B cell (primary cell): ENCODE results near the gene HOXD12. TPM values are rescaled to one million over a fixed set of nuclear protein-coding genes. Genes with fewer than 3 reads are reported as not detected.

ENCODE experiments used
- ATAC-seq: fragments of 200-7000 bp; cut with Tn5 transposase; one replicate; pipeline ENCODE4 v1.10.0; 2021; ENCODE audit warnings: low read depth, mild to moderate bottlenecking, moderate number of reproducible peaks, moderate library complexity
- CTCF ChIA-PET: fragments of 350-600 bp; sonication (Branson Sonifier 250); formaldehyde crosslinking; loops from one replicate; lab custom pipeline; 2021; ENCODE audit warnings: antibody characterized with exemption, inconsistent platforms; lab: Charles Lee
- POLR2A ChIA-PET: fragments of 350-600 bp; sonication (Branson Sonifier 250); formaldehyde crosslinking; loops from one replicate; lab custom pipeline; 2021; ENCODE audit warnings: antibody characterized with exemption; lab: Charles Lee
- DNase-seq: peaks from one replicate; pipeline ENCODE4 v3.0.0; 2013
- H2AFZ ChIP-seq: 2 replicates; pipeline ENCODE4 v1.6.1; 2012; ENCODE audit warnings: mild to moderate bottlenecking, low read depth, low read length; ENCODE audit not compliant: insufficient read depth, poor library complexity, severe bottlenecking
- H3K27ac ChIP-seq, 2 donors: 1 replicate in 1 of 2; 2 replicates in 1 of 2; pipeline ENCODE4 v1.5.1; 2012 to 2013; ENCODE audit warnings: low read length in 2 of 2, mild to moderate bottlenecking in 2 of 2, moderate library complexity in 1 of 2
- H3K27me3 ChIP-seq, 4 experiments: fragments of 200-600 bp in 1 of 4; sonication (generic) in 1 of 4; replicated peaks in 1 of 4; 1 replicate in 2 of 4; 2 replicates in 2 of 4; pipeline versions ENCODE4 v1.6.1 to v1.7.0; 2013 to 2016; ENCODE audit warnings: low read length in 3 of 4, mild to moderate bottlenecking in 2 of 4, mixed read lengths in 1 of 4, moderate library complexity in 1 of 4; ENCODE audit not compliant: insufficient read depth in 4 of 4, control insufficient read depth in 3 of 4; ENCODE audit errors: control extremely low read depth in 1 of 4
- H3K36me3 ChIP-seq, 2 experiments: replicated peaks in 1 of 2; 1 replicate in 1 of 2; 2 replicates in 1 of 2; pipeline versions ENCODE4 v1.6.1 to v1.7.1; 2013; ENCODE audit warnings: low read length in 1 of 2; ENCODE audit not compliant: insufficient read depth in 2 of 2, control insufficient read depth in 1 of 2; ENCODE audit errors: control extremely low read depth in 1 of 2, extremely low read depth in 1 of 2
- H3K4me1 ChIP-seq, 2 donors: fragments of 200-600 bp in 1 of 2; sonication (generic) in 1 of 2; 1 replicate in 1 of 2; 2 replicates in 1 of 2; pipeline versions ENCODE4 v1.5.1 to v1.6.1; 2013 to 2017; ENCODE audit warnings: low read length in 2 of 2; ENCODE audit not compliant: control insufficient read depth in 2 of 2, insufficient read depth in 2 of 2
- H3K4me2 ChIP-seq: replicated peaks from 2 replicates; pipeline ENCODE3; 2012; ENCODE audit warnings: mild to moderate bottlenecking, low read depth, low read length; ENCODE audit not compliant: poor library complexity, severe bottlenecking
- H3K4me3 ChIP-seq, 5 experiments: fragments of 200-600 bp in 1 of 5; sonication (generic) in 1 of 5; 1 replicate in 3 of 5; 2 replicates in 2 of 5; pipeline versions ENCODE4 v1.5.1 to v1.7.0; 2011 to 2016; ENCODE audit warnings: low read length in 4 of 5, mild to moderate bottlenecking in 4 of 5, low read depth in 2 of 5, control low read depth in 1 of 5, moderate library complexity in 1 of 5; ENCODE audit not compliant: insufficient read depth in 1 of 5; ENCODE audit errors: control extremely low read depth in 1 of 5, extremely low read depth in 1 of 5
- H3K79me2 ChIP-seq: fragments of 200-600 bp; sonication (generic); one replicate; pipeline ENCODE4 v1.6.0; 2016; ENCODE audit warnings: low read length; ENCODE audit not compliant: control insufficient read depth, insufficient read depth
- H3K9ac ChIP-seq: fragments of 200-600 bp; sonication (generic); 2 replicates; pipeline ENCODE4 v1.6.1; 2017; ENCODE audit warnings: mild to moderate bottlenecking, low read length, moderate library complexity
- H3K9me3 ChIP-seq, 3 donors: one replicate each; pipeline versions ENCODE4 v1.6.1 to v1.7.1; 2013; ENCODE audit warnings: low read length in 2 of 3; ENCODE audit not compliant: control insufficient read depth in 2 of 3, insufficient read depth in 1 of 3; ENCODE audit errors: control extremely low read depth in 1 of 3
- H4K20me1 ChIP-seq: 2 replicates; pipeline ENCODE4 v1.6.0; 2012; ENCODE audit warnings: mild to moderate bottlenecking, low read length; ENCODE audit not compliant: insufficient read depth, control insufficient read depth, poor library complexity, severe bottlenecking
- H3K27ac Mint-ChIP-seq: one replicate; pipeline ENCODE4 v1.8.0; 2021; ENCODE audit warnings: mixed read lengths
- H3K27me3 Mint-ChIP-seq: one replicate; pipeline ENCODE4 v1.8.0; 2021; ENCODE audit warnings: mixed read lengths
- H3K4me1 Mint-ChIP-seq: one replicate; pipeline ENCODE4 v1.8.0; 2021; ENCODE audit warnings: mixed read lengths
- H3K4me3 Mint-ChIP-seq: one replicate; pipeline ENCODE4 v1.8.0; 2021; ENCODE audit warnings: mixed read lengths
- H3K9me3 Mint-ChIP-seq: one replicate; pipeline ENCODE4 v1.8.0; 2022; ENCODE audit warnings: mixed read lengths; ENCODE audit not compliant: insufficient read depth
- EZH2 ChIP-seq: IDR thresholded peaks from 2 replicates; pipeline ENCODE4 v1.6.1; 2012; ENCODE audit warnings: borderline replicate concordance, low read depth, mild to moderate bottlenecking, moderate library complexity, low read length; ENCODE audit not compliant: insufficient read depth, poor library complexity, severe bottlenecking
- WGBS: methylation state at CpG from one replicate; pipeline ENCODE4 v1.1.5; 2013; ENCODE audit warnings: missing lambda C conversion rate; ENCODE audit not compliant: insufficient coverage; 5-methylcytosine and 5-hydroxymethylcytosine counted together
- intact Hi-C: fragments of 100-400 bp; cut with micrococcal nuclease; formaldehyde crosslinking; loops from one replicate; pipeline ENCODE4 v1.10.0; 2022
- polyA plus RNA-seq: library from polyadenylated mRNA; depleted of rRNA; stranded (reverse); fragments of >200 nt; gene quantifications from 2 replicates; pipeline ENCODE4 v1.2.3, GENCODE V29; 2012
- total RNA-seq, 2 donors: library from RNA; stranded (reverse); fragments of 120-200 nt in 1 of 2; gene quantifications; 1 replicate in 1 of 2; 2 replicates in 1 of 2; pipeline versions ENCODE4 v1.2.3 to v1.2.4, GENCODE V29; 2013 to 2022
- TF ChIP-seq, protein P1 (sequence below): fragments of 200-600 bp; IDR thresholded peaks from one replicate; pipeline ENCODE4 v1.8.0; 2022; ENCODE audit warnings: antibody characterized with exemption, mild to moderate bottlenecking

HOXD12 gene
- total and polyA plus RNA-seq, 2 donors (not counting 1 experiment from before 2014, with no cell fraction given), result not detected

DNA sequence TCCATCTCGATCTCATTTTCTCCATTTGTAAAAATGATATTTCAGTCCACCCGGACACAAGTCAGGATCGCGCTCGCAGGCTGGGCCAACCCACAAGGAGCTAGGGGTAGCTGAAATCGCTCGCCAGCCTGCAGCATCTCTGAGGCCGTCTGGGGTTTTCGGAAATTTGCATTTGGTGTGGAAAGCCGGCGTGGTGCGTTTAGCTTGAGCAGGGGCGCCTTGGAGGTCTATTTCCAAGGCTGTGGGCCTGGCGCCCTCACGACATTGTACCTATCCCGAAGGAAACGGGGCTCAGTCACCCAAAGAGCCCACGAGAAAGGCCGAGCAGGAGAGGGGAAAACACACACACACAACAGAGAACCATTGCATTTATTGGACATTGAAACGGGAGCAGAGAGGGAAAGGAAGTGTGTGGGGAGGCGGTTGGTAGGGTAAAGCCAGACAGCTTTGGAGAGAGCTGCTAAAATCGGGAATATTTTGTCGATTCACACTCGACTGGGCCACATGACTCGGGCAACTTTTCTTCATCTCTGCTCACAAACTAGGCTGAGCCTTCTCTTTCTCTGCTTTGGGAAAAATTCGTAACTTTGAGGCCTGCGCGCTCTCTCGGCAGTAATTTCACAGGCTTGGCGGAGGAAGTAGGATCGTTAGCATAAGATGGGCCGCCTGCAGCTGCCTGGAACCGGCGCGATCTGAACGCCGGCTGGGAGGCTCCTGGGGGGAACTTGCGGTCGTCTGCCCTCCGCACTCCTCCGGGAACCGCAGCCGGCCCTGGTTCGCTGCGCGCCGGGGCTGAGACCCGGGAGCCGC is 28.8 kb downstream of the HOXD12 start:
- DNase-seq (no peak), ATAC-seq (no peak)
- no peaks in the 10 kb centered on the region for H3K36me3 ChIP-seq
- H2AFZ ChIP-seq, result no peak overlapping the region
- TF ChIP-seq, protein P1, sequence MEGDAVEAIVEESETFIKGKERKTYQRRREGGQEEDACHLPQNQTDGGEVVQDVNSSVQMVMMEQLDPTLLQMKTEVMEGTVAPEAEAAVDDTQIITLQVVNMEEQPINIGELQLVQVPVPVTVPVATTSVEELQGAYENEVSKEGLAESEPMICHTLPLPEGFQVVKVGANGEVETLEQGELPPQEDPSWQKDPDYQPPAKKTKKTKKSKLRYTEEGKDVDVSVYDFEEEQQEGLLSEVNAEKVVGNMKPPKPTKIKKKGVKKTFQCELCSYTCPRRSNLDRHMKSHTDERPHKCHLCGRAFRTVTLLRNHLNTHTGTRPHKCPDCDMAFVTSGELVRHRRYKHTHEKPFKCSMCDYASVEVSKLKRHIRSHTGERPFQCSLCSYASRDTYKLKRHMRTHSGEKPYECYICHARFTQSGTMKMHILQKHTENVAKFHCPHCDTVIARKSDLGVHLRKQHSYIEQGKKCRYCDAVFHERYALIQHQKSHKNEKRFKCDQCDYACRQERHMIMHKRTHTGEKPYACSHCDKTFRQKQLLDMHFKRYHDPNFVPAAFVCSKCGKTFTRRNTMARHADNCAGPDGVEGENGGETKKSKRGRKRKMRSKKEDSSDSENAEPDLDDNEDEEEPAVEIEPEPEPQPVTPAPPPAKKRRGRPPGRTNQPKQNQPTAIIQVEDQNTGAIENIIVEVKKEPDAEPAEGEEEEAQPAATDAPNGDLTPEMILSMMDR, result no peak
- TF ChIP-seq EZH2, result peak; percentile 55
- no peak overlapping the region for H3K4me3 ChIP-seq
- peaks cover 28% of the 10 kb centered on the region for H3K4me1 Mint-ChIP-seq
- no peak overlapping the region for H3K27ac ChIP-seq
- peak overlapping the region; percentile 41 for H3K4me3 Mint-ChIP-seq
- peak overlapping the region; percentile 15 for H3K27ac Mint-ChIP-seq
- ChIA-PET CTCF (interaction anchor here (0.6 to 4.6 kb wide), 20 partner anchors 10 to 1341 kb away, joined by 3 to 110 read pairs (median 6); no protein-coding TSS in a partner anchor), POLR2A (no interaction called here)
- H4K20me1 ChIP-seq, result no peaks in the 10 kb centered on the region
- H3K79me2 ChIP-seq, result no peaks in the 10 kb centered on the region
- peaks cover 76% of the 10 kb centered on the region for H3K27me3 Mint-ChIP-seq
- peaks cover 0 to 27% (median 0%) of the 10 kb centered on the region in 3 donors for H3K9me3 ChIP-seq
- H3K27me3 ChIP-seq, result peaks cover 0 to 85% (median 73%) of the 10 kb centered on the region in 4 experiments
- 11% methylated on average over 38 of the region's 49 CpGs for WGBS
- H3K9ac ChIP-seq, result no peak overlapping the region
- peaks cover 26 to 44% of the 10 kb centered on the region in 2 donors for H3K4me1 ChIP-seq
- no peak overlapping the region for H3K4me2 ChIP-seq
- no peaks in the 10 kb centered on the region for H3K9me3 Mint-ChIP-seq
- intact Hi-C loops, result loop anchor here (5.0 kb wide), 1 partner anchor 1034 kb away; no protein-coding TSS in a partner anchor
